Frontal cortex (tissue), 4 donors: ENCODE data around the gene NUAK1. TPM values are rescaled to one million over a fixed set of nuclear protein-coding genes. Genes with fewer than 3 reads are reported as not detected.
"Not testable (repeated sequence)": the region's sequence is repeated elsewhere in the genome, so short reads cannot be mapped to it uniquely, and the experiment has no call there.

ENCODE experiments used
- DNase-seq, 2 donors: peaks; one replicate each; pipeline ENCODE4 v3.0.0; 2012; ENCODE audit warnings: low spot score in 2 of 2
- FAIRE-seq: peaks from 2 replicates; lab custom pipeline; 2012; peaks lifted over from hg19 to GRCh38; lab: Jason Lieb, UNC
- total RNA-seq: library from RNA; depleted of rRNA; stranded (reverse); fragments of >200 nt; gene quantifications from one replicate; pipeline ENCODE4 v1.2.3, GENCODE V29; 2014
- donor health status: control.
- donor health status: control.
- donor health status: control.

The NUAK1 gene
- total RNA-seq, 1 donor from 2014 or later, result 54.6 TPM

DNA sequence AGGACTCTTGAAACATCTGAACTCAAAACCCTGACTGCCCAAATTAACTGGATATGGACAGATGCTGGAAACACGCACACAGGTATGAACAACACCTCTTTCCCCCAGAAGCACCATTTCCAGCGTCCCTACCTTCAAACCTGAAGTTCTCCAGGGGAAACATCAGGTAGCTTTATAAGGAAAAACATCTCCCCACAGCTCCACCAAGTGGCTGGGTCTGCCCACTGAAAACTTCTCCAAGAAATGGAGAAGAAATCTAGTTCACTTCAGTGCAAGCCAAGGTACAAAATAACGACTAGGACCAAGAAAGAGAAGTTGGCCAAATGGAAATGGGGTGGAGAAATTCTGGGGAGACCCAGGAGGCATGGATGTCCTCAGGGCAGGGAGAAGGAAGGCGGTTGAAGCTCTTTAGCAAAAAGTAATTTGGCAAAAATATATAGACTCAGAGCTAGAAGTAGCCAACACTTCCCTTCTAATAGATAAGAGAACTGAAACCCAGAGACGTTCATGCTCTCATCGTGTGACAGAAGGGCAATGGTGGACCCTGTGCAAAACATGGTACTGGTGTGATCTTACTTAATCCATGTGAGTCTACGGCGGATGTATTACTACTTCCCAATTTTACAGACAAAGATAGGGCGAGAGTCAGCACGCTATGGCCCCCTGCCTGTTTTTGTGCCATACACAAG is 10.5 kb upstream of the NUAK1 start:
- DNase-seq (no peak), FAIRE-seq (no peak)

GRCh38 chr12:106147956-106148355 is 9.2 kb upstream of the NUAK1 start:
- FAIRE-seq (no peak), DNase-seq (peak in 1 of 2 donors; percentile 54)

- no peak for FAIRE-seq
- DNase-seq, result no peak
These were observed 8.2 kb upstream of the NUAK1 start for GRCh38 chr12:106146987-106147386.

- DNase-seq (peak; percentile 46 to 54), FAIRE-seq (no peak)
These were observed 7.0 kb upstream of the NUAK1 start for GRCh38 chr12:106145539-106146447.

- DNase-seq (no peak), FAIRE-seq (no peak)
These were observed 6.1 kb upstream of the NUAK1 start for GRCh38 chr12:106144847-106145246.

GRCh38 chr12:106142591-106143261 is 4.0 kb upstream of the NUAK1 start:
- no peak for DNase-seq
- no peak for FAIRE-seq

DNA sequence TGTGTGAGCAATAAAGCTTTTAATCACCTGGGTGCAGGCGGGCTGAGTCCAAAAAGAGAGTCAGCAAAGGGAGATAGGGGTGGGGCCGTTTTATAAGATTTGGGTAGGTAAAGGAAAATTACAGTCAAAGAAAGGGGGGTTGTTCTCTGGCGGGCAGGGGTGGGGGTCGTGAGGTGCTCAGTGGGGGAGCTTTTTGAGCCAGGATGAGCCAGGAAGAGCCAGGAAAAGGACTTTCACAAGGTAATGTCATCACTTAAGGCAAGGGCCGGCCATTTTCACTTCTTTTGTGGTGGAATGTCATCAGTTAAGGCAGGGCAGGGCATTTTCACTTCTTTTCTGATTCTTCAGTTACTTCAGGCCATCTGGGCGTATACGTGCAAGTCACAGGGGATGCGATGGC is 3.2 kb upstream of the NUAK1 start:
- not testable (repeated sequence) for DNase-seq, FAIRE-seq

GRCh38 chr12:106141452-106141851 is 2.7 kb upstream of the NUAK1 start:
- no peak for FAIRE-seq
- no peak for DNase-seq

GRCh38 chr12:106141003-106141402 is 2.2 kb upstream of the NUAK1 start:
- DNase-seq, result no peak
- no peak for FAIRE-seq

DNA sequence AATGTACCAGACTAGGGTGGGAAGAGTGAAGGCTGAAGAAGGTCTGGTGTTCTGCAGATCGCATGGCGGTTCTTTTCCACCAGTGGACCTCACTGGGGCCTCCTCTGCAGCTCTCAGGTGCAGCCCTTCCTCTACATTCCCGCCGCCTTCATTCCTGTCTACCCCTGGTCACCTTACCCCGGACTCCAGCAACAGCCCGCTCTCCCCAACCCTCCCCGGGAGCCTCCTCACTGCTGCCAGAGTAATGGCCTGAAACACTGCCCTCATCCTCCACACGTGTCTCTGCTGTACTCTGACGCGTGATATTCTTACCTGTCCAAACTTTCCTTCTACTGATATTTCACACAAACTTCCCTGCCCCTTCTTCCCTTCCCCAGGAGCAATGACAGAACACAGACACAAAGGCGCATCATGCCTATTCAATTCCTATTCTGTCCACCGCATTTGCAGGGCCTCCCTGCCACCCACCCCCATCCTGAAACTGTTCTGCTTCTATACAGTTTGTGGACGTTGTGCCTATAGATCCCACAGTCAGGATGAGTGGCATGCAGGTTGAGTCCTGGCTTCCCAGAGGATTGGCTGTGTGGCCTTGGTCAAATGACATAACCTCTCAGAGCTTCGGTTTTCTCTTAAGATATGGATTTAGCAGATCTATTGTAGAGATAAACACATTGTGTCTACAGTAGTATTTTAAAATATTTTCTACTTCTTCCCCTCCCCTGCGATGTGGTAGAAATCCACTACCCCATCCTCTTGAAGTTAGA is 1.7 kb upstream of the NUAK1 start:
- peak in 1 of 2 donors; percentile 41 for DNase-seq
- no peak for FAIRE-seq

GRCh38 chr12:106139422-106140171 is 843 bp upstream of the NUAK1 start:
- FAIRE-seq, result no peak
- peak; percentile 42 to 75 for DNase-seq

GRCh38 chr12:106138357-106138632 is 459 bp downstream of the NUAK1 start:
- no peak for DNase-seq
- FAIRE-seq, result no peak

GRCh38 chr12:106137530-106138356 is 1.0 kb downstream of the NUAK1 start:
- DNase-seq (peak in 1 of 2 donors; percentile 33), FAIRE-seq (no peak)

GRCh38 chr12:106136263-106136662 is 2.5 kb downstream of the NUAK1 start:
- FAIRE-seq (no peak), DNase-seq (peak; percentile 57 to 62)

DNA sequence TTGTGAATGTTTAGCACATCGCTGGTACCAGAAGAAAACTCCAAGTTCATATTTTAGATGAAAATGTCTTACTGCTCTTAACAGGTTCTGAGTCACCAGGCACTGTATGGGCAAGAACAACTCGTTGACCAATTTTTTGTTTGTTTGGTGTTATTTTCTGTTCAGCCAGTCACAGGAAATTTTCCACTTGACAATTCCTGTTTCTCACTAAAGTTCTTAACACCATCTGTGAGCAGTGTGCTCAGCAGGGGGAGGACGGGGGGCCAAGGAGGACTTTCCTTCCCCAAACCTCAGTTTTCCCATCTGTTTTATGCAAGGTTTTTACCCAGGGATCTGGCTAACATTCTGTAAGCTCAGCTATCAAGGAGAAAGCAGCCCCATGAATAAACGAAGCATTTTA is 3.0 kb downstream of the NUAK1 start:
- DNase-seq (no peak), FAIRE-seq (no peak)

- no peak for FAIRE-seq
- no peak for DNase-seq
These were observed 3.7 kb downstream of the NUAK1 start for GRCh38 chr12:106135075-106135474.

- DNase-seq (no peak), FAIRE-seq (no peak)
These were observed 4.3 kb downstream of the NUAK1 start for GRCh38 chr12:106134294-106134949.
